Measurements from ENCODE around the gene DNAAF5. TPM values are rescaled to one million over a fixed set of nuclear protein-coding genes. Genes with fewer than 3 reads are reported as not detected.

The DNAAF5 gene
- total and polyA plus RNA-seq, 9 of the 15 experiments (the other 6 are each of a cell fraction or from before 2014, with no cell fraction given), result 3.1 to 69.7 (median 19.1) TPM

GRCh38 chr7:750111-750905, 23.8 kb downstream of the DNAAF5 start:
- no peak overlapping the region for H3K4me2 ChIP-seq (ENCODE audit: insufficient read depth, low read length)
- H3K27ac ChIP-seq (ENCODE audit: extremely low read depth, low read depth, low read length), result no peak overlapping the region

More at GRCh38 chr7:750111-750905, 23.8 kb downstream of the DNAAF5 start:
- 93% methylated on average over 26 of the region's 26 CpGs for WGBS (ENCODE audit: insufficient coverage, low coverage, missing lambda C conversion rate)
- ChIA-PET CTCF (ENCODE audit: low intra/inter-chr PET ratio) (no interaction called here), POLR2A (no interaction called here)
- no peaks in the 10 kb centered on the region for H3K9me1 ChIP-seq (ENCODE audit: control insufficient read depth, insufficient read depth, low read length)
- no peak overlapping the region for H2AFZ ChIP-seq (ENCODE audit: low read depth, low read length)
- no peak overlapping the region for H3K9ac ChIP-seq (ENCODE audit: insufficient read depth in 1 of 2, low read depth in 2 of 2, low read length in 2 of 2)
- H3K4me3 ChIP-seq, result no peak overlapping the region
- intact Hi-C loops (cut with micrococcal nuclease), result no loop called here
- no TSS peak for BruUV-seq (replicated peaks)
- in situ Hi-C loops (cut with MboI), result no loop called here
- peaks cover 75% of the 10 kb centered on the region for H3K36me3 ChIP-seq (ENCODE audit: control insufficient read depth, insufficient read depth, low read length)
- DNase-seq (ENCODE audit: extremely low read depth in 1 of 4, low spot score in 3 of 4) (no peak), ATAC-seq (no peak), FAIRE-seq (no peak)
- H3K9me3 ChIP-seq (replicated peaks; ENCODE audit: control insufficient read depth, insufficient read depth, low read depth, low read length), result 0 out of 2 replicates have a peak, but pooled peaks cover 7% of the 10 kb centered on the region
- H3K27me3 ChIP-seq (ENCODE audit: control insufficient read depth in 2 of 2, insufficient read depth in 2 of 2, low read length in 2 of 2), result no peaks in the 10 kb centered on the region
- TF ChIP-seq NBN (IDR thresholded peaks at IDR 0.05; ENCODE audit: low read depth) (no peak), ZNF644 (tag; IDR thresholded peaks at IDR 0.05; ENCODE audit: low read depth) (no peak), E2F5 (CRISPR knock-in tag; IDR thresholded peaks at IDR 0.05) (no peak), ZNF507 (tag; conservative IDR thresholded peaks at IDR 0.05) (no peak), MYBL2 (IDR thresholded peaks at IDR 0.05; ENCODE audit: low read depth) (no peak), MYBL2 (CRISPR knock-in tag; IDR thresholded peaks at IDR 0.05; ENCODE audit: borderline replicate concordance) (no peak), CCNT2 (IDR thresholded peaks at IDR 0.05; ENCODE audit: borderline replicate concordance, extremely low read depth, insufficient read length, low read depth, low read length) (no peak), ZNF431 (CRISPR knock-in tag; IDR thresholded peaks at IDR 0.05) (no peak), ZKSCAN3 (CRISPR knock-in tag; IDR thresholded peaks at IDR 0.05) (no peak), SRSF1 (IDR thresholded peaks at IDR 0.05; ENCODE audit: low read depth, low read length) (no peak)
- peaks cover 31% of the 10 kb centered on the region for H3K79me2 ChIP-seq (ENCODE audit: control insufficient read depth, insufficient read depth, low read length)
- no peaks in the 10 kb centered on the region for H4K20me1 ChIP-seq (replicated peaks; ENCODE audit: control insufficient read depth, insufficient read depth, low read length)
- no peaks in the 10 kb centered on the region for H3K4me1 ChIP-seq (replicated peaks in 1 of 2; ENCODE audit: control insufficient read depth in 2 of 2, insufficient read depth in 2 of 2, low read length in 2 of 2)

All from K562 (cell line).